HG03457 (cell line): ENCODE results near the gene XPC.
"Not testable (repeated sequence)": the region's sequence is repeated elsewhere in the genome, so short reads cannot be mapped to it uniquely, and the experiment has no call there.

Experiments used
- ATAC-seq: cut with Tn5 transposase; IDR thresholded peaks from one replicate; pipeline ENCODE4 v1.9.1; 2021; ENCODE audit warnings: moderate number of reproducible peaks; ENCODE audit not compliant: unreplicated experiment

XPC gene

GRCh38 chr3:14121859-14122258 lies 56.5 kb downstream of the XPC start:
- no peak for ATAC-seq

GRCh38 chr3:14120921-14121448 lies 57.4 kb downstream of the XPC start:
- ATAC-seq = not testable (repeated sequence)

GRCh38 chr3:14120111-14120920 lies 58.1 kb downstream of the XPC start:
- no peak for ATAC-seq

DNA sequence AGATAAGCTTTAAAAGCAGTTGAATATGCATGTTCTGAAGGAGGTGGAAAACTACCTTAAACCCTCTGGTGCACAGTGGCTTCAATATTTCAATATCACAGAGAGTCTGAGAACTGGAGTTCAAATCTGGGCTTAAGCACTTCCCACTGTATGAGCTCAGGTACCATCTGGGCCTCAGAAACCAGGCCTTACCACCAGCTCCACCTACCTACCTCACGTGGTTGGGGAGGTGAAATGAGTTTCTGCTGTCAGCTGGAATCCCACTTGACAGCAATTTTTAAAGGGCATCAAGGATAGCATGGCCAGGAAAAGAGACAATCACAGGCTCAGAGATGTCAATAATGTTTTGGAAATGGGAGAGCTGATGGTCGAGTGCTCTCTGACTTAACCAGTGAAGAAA lies 58.8 kb downstream of the XPC start:
- no peak for ATAC-seq

DNA sequence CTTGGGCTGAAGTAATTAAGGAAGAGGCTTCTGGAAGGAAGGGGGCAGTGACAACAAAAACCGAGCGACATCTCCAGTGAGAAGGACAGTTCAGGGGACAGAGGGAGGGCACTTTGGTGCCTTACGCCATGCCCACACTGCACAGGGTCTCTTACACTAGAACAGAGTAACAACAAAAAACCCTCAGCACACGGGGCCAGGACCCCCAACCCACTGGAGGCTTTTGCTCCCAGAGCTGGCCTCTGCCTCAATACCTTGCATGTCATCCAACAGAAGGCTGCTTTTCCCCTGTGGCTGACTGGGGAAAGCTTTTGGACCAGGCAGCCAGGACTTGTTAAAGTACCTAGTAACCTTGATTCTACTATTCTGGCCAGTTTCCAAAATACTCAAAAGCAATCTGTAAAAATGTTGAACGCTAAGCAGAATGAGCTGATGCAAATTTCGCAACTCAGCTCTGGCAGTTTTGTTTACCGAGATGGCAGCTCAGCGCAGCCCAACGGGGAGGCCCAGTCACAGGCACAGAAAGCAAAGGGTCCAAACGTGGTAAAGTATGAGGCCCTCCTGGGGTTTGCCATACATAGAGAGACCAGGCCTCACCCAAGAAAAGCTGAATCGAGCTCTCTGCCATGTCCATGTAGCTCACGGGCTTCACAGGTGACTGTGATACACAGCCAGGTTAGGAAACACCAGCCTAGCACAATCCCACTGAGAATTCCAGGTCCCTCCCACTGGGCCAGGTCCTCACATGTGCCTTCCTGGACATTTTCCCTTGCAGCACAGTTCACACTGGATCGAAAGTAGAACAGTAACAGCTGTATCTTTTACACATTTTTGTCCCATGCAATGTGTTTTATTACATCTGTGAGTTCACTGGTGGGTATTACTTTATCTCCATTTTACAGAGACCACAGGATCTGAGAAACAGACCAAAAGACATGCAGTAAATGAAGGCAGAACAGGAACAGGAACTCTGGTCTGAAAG lies 59.7 kb downstream of the XPC start:
- no peak for ATAC-seq

GRCh38 chr3:14117468-14118399 lies 60.7 kb downstream of the XPC start:
- ATAC-seq = no peak

- ATAC-seq = no peak
Measured at GRCh38 chr3:14113965-14114635, 64.3 kb downstream of the XPC start.

DNA sequence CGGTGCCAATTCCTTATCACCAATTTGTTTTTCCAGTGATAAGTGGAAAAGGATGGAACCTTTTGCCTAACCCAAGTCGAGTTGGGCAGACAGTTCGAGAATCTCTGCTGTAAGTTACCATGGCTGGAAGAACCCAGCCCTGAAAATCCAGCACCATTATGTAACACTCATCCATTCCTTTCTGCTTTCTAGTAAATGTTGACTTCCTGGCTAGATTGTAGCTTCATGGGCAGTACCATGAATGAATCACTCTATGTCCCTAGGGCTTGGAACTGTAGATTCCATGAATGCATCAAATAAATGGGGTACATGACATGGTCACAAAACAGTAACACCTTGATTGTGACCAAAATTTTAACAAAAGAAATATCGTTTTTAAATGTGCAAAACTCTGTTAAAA lies 67.7 kb downstream of the XPC start:
- ATAC-seq = no peak

- ATAC-seq = not testable (repeated sequence)
Measured at GRCh38 chr3:14109821-14110220, 68.6 kb downstream of the XPC start.

GRCh38 chr3:14097616-14098391 lies 80.6 kb downstream of the XPC start:
- ATAC-seq = no peak

DNA sequence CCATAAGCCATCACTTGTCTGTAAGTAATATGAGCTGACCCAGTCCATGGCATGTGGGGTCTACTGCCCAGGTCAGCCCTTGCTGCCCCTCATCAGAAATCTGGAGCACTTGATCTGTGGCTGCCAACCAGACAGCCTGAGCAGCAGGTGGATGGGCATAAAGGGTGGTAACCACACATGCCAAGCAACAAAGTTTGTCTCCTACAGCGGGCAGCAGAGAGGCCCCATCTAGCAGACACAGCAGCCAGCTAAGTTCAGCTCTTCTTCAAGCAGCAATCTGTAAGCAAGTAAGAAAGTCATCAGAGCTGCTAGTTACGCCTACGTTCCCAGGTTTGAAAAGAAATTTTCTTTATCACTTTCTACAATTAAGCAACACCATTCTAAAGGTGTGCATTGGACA lies 81.7 kb downstream of the XPC start:
- no peak for ATAC-seq
